22Rv1 (cell line): Measurements from ENCODE around the gene BCL11B.

Source experiments
- ZFX ChIP-seq: fragments of 450-650 bp; IDR thresholded peaks from 2 replicates; pipeline ENCODE4 v1.6.1; 2017; ENCODE audit warnings: antibody characterized with exemption, borderline replicate concordance
- TF ChIP-seq, protein P1 (sequence below): fragments of 450-650 bp; IDR thresholded peaks from 2 replicates; pipeline ENCODE4 v1.5.1; 2017; ENCODE audit warnings: mild to moderate bottlenecking

DNA sequence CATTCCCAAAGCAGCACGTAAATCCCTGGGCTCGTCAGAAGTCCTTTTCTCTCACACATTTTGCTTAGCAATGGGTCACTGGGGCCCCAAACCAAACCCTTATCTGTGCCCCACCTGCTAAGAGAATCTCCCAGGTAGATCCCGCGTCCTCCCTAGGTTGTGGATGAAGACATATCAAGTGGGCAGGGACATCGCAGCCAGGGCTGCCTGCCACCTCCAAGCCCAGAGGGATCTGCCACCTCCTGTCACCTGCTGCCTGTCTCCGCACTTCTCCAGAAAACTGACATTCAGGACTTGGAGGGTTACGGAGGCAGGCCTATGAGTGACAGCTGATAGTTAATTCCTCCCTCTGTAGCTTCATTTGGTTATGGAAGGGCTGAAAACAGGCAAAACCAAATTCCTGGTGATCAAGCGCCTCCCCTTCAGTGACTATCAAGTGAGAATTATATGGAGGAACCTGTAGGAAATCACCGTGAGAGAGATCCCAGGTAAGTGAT is 19.5 kb downstream of the BCL11B start:
- TF ChIP-seq, protein P1, sequence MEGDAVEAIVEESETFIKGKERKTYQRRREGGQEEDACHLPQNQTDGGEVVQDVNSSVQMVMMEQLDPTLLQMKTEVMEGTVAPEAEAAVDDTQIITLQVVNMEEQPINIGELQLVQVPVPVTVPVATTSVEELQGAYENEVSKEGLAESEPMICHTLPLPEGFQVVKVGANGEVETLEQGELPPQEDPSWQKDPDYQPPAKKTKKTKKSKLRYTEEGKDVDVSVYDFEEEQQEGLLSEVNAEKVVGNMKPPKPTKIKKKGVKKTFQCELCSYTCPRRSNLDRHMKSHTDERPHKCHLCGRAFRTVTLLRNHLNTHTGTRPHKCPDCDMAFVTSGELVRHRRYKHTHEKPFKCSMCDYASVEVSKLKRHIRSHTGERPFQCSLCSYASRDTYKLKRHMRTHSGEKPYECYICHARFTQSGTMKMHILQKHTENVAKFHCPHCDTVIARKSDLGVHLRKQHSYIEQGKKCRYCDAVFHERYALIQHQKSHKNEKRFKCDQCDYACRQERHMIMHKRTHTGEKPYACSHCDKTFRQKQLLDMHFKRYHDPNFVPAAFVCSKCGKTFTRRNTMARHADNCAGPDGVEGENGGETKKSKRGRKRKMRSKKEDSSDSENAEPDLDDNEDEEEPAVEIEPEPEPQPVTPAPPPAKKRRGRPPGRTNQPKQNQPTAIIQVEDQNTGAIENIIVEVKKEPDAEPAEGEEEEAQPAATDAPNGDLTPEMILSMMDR, result no peak
- no peak for TF ChIP-seq ZFX
